Ammon's horn (tissue), 1 donor: ENCODE data around the gene KRT39.
"Not testable (repeated sequence)": the region's sequence is repeated elsewhere in the genome, so short reads cannot be mapped to it uniquely, and the experiment has no call there.

Source experiments
- DNase-seq: peaks from one replicate; pipeline ENCODE4 v3.0.0-alpha.2; 2016; ENCODE audit warnings: low spot score

Gene KRT39

DNA sequence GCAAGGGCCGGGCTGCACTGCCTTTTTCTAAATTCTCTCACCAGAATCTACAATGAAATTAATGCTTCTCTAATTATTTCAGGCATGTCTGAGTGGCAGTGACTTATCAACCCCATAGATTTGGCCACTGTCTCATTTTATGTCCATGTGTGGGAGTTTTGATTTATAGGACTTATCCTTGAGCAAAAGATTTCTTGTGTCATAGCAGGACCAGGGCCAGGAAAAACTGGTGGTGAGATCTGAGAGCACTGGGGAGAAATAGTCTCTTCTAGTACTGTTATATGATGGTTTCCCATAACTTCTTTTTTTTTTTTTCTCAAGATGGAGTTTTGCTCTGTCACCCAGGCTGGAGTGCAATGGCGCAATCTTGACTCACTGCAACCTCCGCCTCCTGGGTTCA lies 27.8 kb downstream of the KRT39 start:
- no peak for DNase-seq

GRCh38 chr17:40937384-40937819 lies 29.3 kb downstream of the KRT39 start, which contains the start of gene KRT23:
Gene KRT23 (minus strand): TSS chr17:40937646. CDS start chr17:40936603, 1,043 bp downstream.
- DNase-seq, result no peak

GRCh38 chr17:40936976-40937375 lies 29.8 kb downstream of the KRT39 start:
- DNase-seq, result no peak

DNA sequence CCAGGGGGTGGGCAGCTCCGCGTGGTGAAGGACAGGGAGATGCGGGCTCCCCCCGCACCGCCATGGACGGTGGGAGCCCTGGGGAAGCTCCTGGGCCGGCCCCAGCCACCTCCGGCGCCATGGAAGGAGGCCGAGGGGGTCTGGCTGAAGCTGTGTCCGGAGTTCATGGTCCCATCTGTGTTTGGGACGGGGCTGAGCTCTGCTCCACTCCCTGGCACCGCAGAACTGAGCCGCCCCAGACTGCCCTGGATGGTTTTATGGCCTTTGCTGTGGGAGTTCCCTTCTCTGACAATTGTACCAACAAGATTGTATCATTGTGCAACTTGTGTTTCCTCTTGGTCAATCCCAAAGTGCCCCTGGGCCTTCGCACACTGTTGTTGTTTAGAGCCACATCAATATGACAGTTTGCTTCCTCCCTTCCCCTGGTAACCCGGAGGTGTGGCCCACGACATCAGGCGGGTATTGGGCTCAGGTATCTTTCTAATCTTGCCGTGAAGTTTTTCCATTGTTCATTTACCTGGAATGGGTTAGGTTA lies 30.2 kb downstream of the KRT39 start:
- no peak for DNase-seq

DNA sequence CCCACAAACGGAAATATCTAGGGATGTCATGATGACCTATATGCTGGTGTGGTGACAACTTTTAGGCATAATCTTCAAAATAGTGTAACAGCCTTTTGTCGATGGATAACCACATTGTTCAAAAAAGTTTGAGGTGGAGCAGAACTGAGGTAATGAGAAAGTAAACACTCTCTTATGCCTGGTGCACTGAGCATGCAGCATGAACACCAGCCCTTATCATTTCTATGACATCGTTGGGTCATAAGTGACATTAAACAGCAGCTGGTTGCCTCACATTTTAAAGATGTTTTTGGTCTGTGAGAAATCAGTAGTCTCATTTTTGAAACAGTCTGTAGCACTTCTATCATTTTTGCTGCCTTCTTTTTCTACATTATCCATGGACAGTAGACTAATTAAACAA lies 31.1 kb downstream of the KRT39 start:
- DNase-seq, result no peak

GRCh38 chr17:40932608-40933007 lies 34.1 kb downstream of the KRT39 start:
- no peak for DNase-seq

DNA sequence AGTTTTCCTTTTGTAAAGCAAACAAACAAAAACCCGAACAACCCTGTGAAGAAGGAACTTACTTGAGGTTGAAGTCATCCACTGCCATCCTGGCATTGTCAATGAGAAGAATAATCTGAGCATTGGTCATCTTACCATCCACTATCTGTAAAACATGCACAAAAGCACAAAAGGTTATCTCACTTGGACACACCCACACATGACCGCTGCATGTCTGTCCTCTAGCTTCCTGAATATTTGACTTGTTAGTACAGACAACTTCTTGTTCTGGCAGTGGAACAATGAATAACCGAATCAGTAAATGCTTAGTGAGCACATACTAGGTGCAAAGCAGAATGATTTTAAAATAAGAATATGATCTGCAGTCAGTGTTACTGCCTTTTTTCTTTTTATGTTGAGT lies 35.4 kb downstream of the KRT39 start:
- no peak for DNase-seq

- no peak for DNase-seq
Observed at GRCh38 chr17:40926341-40926740, 40.4 kb downstream of the KRT39 start.

GRCh38 chr17:40922239-40922638 lies 44.5 kb downstream of the KRT39 start:
- DNase-seq, result peak; percentile 48

GRCh38 chr17:40921026-40921425 lies 45.7 kb downstream of the KRT39 start:
- DNase-seq, result no peak

DNA sequence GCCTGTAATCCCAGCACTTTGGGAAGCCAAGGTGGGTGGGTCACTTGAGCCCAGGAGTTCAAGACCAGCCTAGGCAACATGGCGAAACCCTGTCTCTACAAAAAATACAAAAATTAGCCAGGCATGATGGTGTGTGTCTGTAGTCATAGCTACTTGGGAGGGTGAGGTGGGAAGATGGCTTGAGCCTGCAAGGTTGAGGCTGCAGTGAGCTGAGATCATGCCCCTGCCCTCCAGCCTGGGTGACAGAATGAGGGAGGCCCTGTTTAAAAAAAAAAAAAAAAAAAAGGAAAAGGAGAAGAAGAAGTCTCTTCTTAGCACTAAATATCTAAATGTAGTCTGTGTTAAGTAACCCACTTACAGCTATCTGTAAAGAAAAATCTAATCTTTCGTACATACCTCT lies 49.6 kb downstream of the KRT39 start:
- not testable (repeated sequence) for DNase-seq

- no peak for DNase-seq
Observed at GRCh38 chr17:40916366-40916765, 50.4 kb downstream of the KRT39 start.

GRCh38 chr17:40915721-40916256 lies 51.0 kb downstream of the KRT39 start:
- DNase-seq, result no peak

- no peak for DNase-seq
Observed at GRCh38 chr17:40915199-40915661, 51.5 kb downstream of the KRT39 start.

GRCh38 chr17:40914075-40914855 lies 52.5 kb downstream of the KRT39 start:
- no peak for DNase-seq

DNA sequence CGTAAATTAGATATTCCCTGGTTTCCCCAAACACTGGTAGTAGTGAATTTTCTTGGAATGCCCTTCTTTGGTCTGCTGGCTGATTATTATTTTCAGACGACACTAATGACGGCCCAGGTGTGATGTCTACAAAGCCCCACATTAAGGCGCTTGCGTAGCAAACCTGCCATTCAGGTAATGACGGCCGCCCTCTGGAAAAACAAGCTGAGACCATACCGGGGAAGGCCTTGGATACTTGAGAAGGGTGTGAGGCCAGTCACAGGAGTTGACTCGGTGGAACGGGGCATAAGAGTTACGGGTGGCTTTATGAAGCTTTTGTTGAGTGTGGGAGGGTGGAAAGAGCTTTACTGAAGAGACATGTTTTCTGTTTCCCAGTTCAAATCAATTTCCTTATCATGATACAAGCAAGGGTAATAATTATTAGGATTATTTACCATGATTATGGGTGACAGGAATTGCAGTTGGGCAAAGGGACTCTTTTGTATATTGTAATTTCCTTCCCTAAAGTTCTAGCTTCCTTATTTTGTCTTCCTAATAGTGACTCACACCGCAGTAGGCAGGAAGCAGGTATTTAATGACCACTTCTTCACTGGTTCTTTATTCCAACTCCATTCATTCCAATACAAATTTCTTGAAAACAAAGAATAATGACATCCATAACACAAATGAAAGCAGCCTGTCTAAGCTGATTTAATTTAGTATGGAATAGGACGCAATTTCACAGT lies 54.1 kb downstream of the KRT39 start:
- DNase-seq, result no peak

DNA sequence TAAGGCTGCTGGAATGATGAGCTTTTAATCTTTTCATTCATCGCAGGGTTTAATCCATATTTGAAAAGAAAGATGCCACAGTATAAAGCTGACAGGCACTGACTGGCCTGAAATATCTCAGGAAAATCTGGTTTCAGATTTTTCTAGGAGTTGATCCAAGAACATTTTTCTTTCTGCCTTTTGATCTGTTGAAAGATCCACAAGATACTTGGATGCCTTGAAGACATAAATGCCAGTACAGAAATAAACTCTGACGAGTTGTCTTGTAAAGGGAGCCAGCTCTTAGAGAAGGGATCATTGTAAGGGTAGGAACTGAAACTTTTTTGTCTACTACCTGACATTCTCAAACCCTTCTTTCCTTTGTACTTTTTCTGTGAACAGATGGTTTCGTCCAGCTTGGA lies 56.3 kb downstream of the KRT39 start:
- no peak for DNase-seq

- no peak for DNase-seq
Observed at GRCh38 chr17:40909755-40910154, 57.0 kb downstream of the KRT39 start.

DNA sequence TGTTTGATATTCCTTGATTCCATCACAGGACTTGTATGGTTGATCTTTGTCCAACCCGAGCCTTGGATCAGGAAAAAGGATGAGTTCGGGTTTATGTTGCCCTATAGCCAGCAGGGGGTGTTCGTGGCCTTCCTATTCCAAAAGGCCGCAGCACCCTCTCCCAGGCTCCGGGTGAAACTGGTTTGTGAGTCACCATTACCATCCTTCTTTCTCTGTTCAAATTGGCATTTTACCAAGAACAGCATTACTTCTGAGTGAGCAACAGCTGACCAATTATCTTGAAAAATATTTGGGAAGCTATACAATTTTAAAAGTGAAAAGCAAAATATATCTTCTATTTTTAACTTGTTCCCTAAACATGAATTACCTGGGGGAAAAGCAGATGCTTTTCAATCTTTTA lies 57.4 kb downstream of the KRT39 start:
- peak; percentile 84 for DNase-seq
